OCI-LY7 (cell line): ENCODE data around the gene CPA2. TPM values are rescaled to one million over a fixed set of nuclear protein-coding genes. Genes with fewer than 3 reads are reported as not detected.

Experiments
- BruUV-seq: library from RNA; stranded (reverse); fragments of 400-500 nt; replicated peaks from 2 replicates; lab custom pipeline; 2021; lab: Mats Ljungman, UMichigan
- CTCF ChIA-PET: fragments of 300-600 bp; sonication (Branson Sonifier 250); formaldehyde crosslinking; loops from one replicate; lab custom pipeline; 2022; ENCODE audit warnings: antibody characterized with exemption; ENCODE audit not compliant: unreplicated experiment; lab: Charles Lee
- POLR2A ChIA-PET: fragments of 300-600 bp; sonication (Branson Sonifier 250); formaldehyde crosslinking; loops from one replicate; lab custom pipeline; 2022; ENCODE audit warnings: antibody characterized with exemption; lab: Charles Lee
- DNase-seq: peaks from one replicate; pipeline ENCODE4 v3.0.0-alpha.2; 2015; ENCODE audit warnings: low spot score
- H2AFZ ChIP-seq: fragments of 200-600 bp; sonication (generic), shearing (Covaris generic); 2 replicates; pipeline ENCODE4 v1.6.1; 2014; ENCODE audit warnings: mild to moderate bottlenecking, antibody characterized with exemption, low read length, moderate library complexity
- H3K27ac ChIP-seq: fragments of 200-600 bp; sonication (generic); 2 replicates; pipeline ENCODE4 v1.5.1; 2014; ENCODE audit warnings: mixed run types, low read depth, mild to moderate bottlenecking, moderate library complexity, low read length, inconsistent platforms; ENCODE audit not compliant: poor library complexity, severe bottlenecking
- H3K36me3 ChIP-seq: fragments of 200-600 bp; sonication (generic); 2 replicates; pipeline ENCODE4 v1.6.1; 2014; ENCODE audit warnings: mild to moderate bottlenecking, antibody characterized with exemption, low read length, moderate library complexity, mixed read lengths; ENCODE audit not compliant: insufficient read depth
- H3K4me1 ChIP-seq: fragments of 200-600 bp; sonication (generic); 2 replicates; pipeline ENCODE4 v1.5.1; 2014; ENCODE audit warnings: mild to moderate bottlenecking, low read length; ENCODE audit not compliant: insufficient read depth, poor library complexity, severe bottlenecking
- H3K4me2 ChIP-seq: fragments of 200-600 bp; sonication (generic); 2 replicates; pipeline ENCODE4 v1.6.1; 2014; ENCODE audit warnings: mild to moderate bottlenecking, low read length
- H3K4me3 ChIP-seq: fragments of 200-600 bp; sonication (generic); 2 replicates; pipeline ENCODE4 v1.5.1; 2014; ENCODE audit warnings: mild to moderate bottlenecking, low read depth, low read length; ENCODE audit not compliant: poor library complexity, severe bottlenecking
- H3K79me2 ChIP-seq: fragments of 200-600 bp; sonication (generic); 2 replicates; pipeline ENCODE4 v1.6.1; 2016; ENCODE audit warnings: low read depth, mild to moderate bottlenecking, low read length, moderate library complexity, mixed read lengths; ENCODE audit not compliant: insufficient read depth
- H3K9me2 ChIP-seq: fragments of 200-600 bp; sonication (generic); 2 replicates; pipeline ENCODE4 v1.6.1; 2016; ENCODE audit warnings: mild to moderate bottlenecking, low read length, mixed read lengths; ENCODE audit not compliant: insufficient read depth
- H3K9me3 ChIP-seq: fragments of 200-600 bp; sonication (generic); 2 replicates; pipeline ENCODE4 v1.6.1; 2014; ENCODE audit warnings: mild to moderate bottlenecking, mixed run types, low read length, mixed read lengths
- H4K20me1 ChIP-seq: fragments of 200-600 bp; sonication (generic); 2 replicates; pipeline ENCODE4 v1.6.1; 2014; ENCODE audit warnings: mild to moderate bottlenecking, antibody characterized with exemption, low read length, moderate library complexity, mixed read lengths; ENCODE audit not compliant: insufficient read depth
- EZH2phosphoT487 ChIP-seq: fragments of 200-600 bp; sonication (generic); IDR thresholded peaks from 2 replicates; pipeline ENCODE4 v1.6.1; 2018; ENCODE audit warnings: low read depth, borderline replicate concordance, mild to moderate bottlenecking, mixed run types, antibody characterized with exemption, low read length, moderate library complexity, mixed read lengths
- intact Hi-C: fragments of 100-400 bp; cut with micrococcal nuclease; formaldehyde crosslinking; loops from one replicate; pipeline ENCODE4 v1.10.0; 2022; ENCODE audit not compliant: unreplicated experiment
- total RNA-seq, 2 experiments: library from RNA; depleted of rRNA in 1 of 2; stranded (reverse); fragments of >200 nt in 1 of 2; shearing (Covaris generic) in 1 of 2; gene quantifications; 2 replicates each; pipeline ENCODE4 v1.2.3, GENCODE V29; 2014 to 2022
- TF ChIP-seq, protein P1 (sequence below): fragments of 200-600 bp; sonication (generic); conservative IDR thresholded peaks from 2 replicates; pipeline ENCODE4 v1.5.1; 2014; ENCODE audit warnings: mild to moderate bottlenecking, antibody characterized with exemption, low read length, moderate library complexity, mixed read lengths

Gene CPA2
- total RNA-seq, 2 experiments from 2014 or later, result not detected

GRCh38 chr7:130332259-130333053 lies 65.8 kb downstream of the CPA2 start:
- H3K79me2 ChIP-seq, result no peaks in the 10 kb centered on the region
- no peak overlapping the region for H3K4me2 ChIP-seq
- intact Hi-C loops, result no loop called here
- H3K9me3 ChIP-seq, result no peaks in the 10 kb centered on the region
- H3K27ac ChIP-seq, result no peak overlapping the region
- no peaks in the 10 kb centered on the region for H3K36me3 ChIP-seq
- no peaks in the 10 kb centered on the region for H3K4me1 ChIP-seq
- no peak overlapping the region for H3K4me3 ChIP-seq
- DNase-seq, result no peak
- no peak for TF ChIP-seq EZH2phosphoT487
- TF ChIP-seq, protein P1, sequence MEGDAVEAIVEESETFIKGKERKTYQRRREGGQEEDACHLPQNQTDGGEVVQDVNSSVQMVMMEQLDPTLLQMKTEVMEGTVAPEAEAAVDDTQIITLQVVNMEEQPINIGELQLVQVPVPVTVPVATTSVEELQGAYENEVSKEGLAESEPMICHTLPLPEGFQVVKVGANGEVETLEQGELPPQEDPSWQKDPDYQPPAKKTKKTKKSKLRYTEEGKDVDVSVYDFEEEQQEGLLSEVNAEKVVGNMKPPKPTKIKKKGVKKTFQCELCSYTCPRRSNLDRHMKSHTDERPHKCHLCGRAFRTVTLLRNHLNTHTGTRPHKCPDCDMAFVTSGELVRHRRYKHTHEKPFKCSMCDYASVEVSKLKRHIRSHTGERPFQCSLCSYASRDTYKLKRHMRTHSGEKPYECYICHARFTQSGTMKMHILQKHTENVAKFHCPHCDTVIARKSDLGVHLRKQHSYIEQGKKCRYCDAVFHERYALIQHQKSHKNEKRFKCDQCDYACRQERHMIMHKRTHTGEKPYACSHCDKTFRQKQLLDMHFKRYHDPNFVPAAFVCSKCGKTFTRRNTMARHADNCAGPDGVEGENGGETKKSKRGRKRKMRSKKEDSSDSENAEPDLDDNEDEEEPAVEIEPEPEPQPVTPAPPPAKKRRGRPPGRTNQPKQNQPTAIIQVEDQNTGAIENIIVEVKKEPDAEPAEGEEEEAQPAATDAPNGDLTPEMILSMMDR, result no peak
- POLR2A ChIA-PET, result interaction anchor here (0.7 kb wide), 1 partner anchor 12 kb away, joined by 3 read pairs; the partner anchor contains the start of gene CPA5
- H3K9me2 ChIP-seq, result no peaks in the 10 kb centered on the region
- CTCF ChIA-PET, result no interaction called here
- no peaks in the 10 kb centered on the region for H4K20me1 ChIP-seq
- no TSS peak for BruUV-seq
- no peak overlapping the region for H2AFZ ChIP-seq

DNA sequence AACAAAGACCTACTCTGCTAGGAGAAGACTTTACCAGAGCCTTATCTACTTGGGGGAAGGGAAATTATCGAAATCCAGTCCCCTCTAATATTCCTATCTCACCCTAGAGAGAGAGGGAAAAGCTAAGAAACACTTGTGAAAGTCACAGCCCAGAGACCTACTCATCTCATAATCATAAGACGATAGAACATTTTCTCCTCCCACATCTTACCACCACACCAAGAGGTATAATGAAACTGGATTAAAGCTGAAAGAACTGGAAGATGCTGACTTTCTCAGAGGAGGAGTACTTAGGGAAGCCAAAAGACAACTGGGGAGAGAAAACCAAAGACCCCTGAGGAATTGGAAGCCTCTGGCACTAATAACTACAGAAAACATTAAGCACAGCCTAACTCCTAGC lies 67.2 kb downstream of the CPA2 start:
- H3K9me3 ChIP-seq, result no peaks in the 10 kb centered on the region
- no peaks in the 10 kb centered on the region for H3K9me2 ChIP-seq
- H3K27ac ChIP-seq, result no peak overlapping the region
- ChIA-PET POLR2A (interaction anchor here (0.6 kb wide), 1 partner anchor 305 kb away, joined by 3 read pairs; no protein-coding TSS in a partner anchor), CTCF (no interaction called here)
- intact Hi-C loops, result no loop called here
- no peaks in the 10 kb centered on the region for H3K36me3 ChIP-seq
- no peaks in the 10 kb centered on the region for H3K79me2 ChIP-seq
- no peak for TF ChIP-seq EZH2phosphoT487
- TF ChIP-seq, protein P1, result no peak
- H3K4me3 ChIP-seq, result no peak overlapping the region
- no peak for DNase-seq
- BruUV-seq, result no TSS peak
- no peak overlapping the region for H2AFZ ChIP-seq
- H3K4me1 ChIP-seq, result no peaks in the 10 kb centered on the region
- no peaks in the 10 kb centered on the region for H4K20me1 ChIP-seq
- H3K4me2 ChIP-seq, result no peak overlapping the region

- H3K4me3 ChIP-seq, result no peak overlapping the region
- DNase-seq, result no peak
- ChIA-PET CTCF (no interaction called here), POLR2A (interaction anchor here (0.6 kb wide), 1 partner anchor 304 kb away, joined by 3 read pairs; no protein-coding TSS in a partner anchor)
- no TSS peak for BruUV-seq
- H3K79me2 ChIP-seq, result no peaks in the 10 kb centered on the region
- H3K9me3 ChIP-seq, result no peaks in the 10 kb centered on the region
- no peak overlapping the region for H2AFZ ChIP-seq
- no peaks in the 10 kb centered on the region for H3K4me1 ChIP-seq
- intact Hi-C loops, result no loop called here
- H3K36me3 ChIP-seq, result no peaks in the 10 kb centered on the region
- no peak overlapping the region for H3K4me2 ChIP-seq
- TF ChIP-seq EZH2phosphoT487, result no peak
- TF ChIP-seq, protein P1, result no peak
- no peaks in the 10 kb centered on the region for H4K20me1 ChIP-seq
- no peak overlapping the region for H3K27ac ChIP-seq
- H3K9me2 ChIP-seq, result no peaks in the 10 kb centered on the region
These were observed 67.6 kb downstream of the CPA2 start for GRCh38 chr7:130334274-130334673.
